Muscle layer of duodenum (tissue), 2 donors: Measurements from ENCODE around the gene ZNF260.

Experiments
- H3K27ac ChIP-seq: one replicate; pipeline ENCODE4 v1.7.0; 2013; ENCODE audit warnings: mild to moderate bottlenecking, low read length
- H3K27me3 ChIP-seq: one replicate; pipeline ENCODE4 v1.7.0; 2013; ENCODE audit warnings: low read depth, mild to moderate bottlenecking, control low read depth, low read length
- H3K36me3 ChIP-seq, 2 donors: one replicate each; pipeline ENCODE4 v1.7.0; 2013; ENCODE audit warnings: low read length in 2 of 2, control low read depth in 1 of 2, mild to moderate bottlenecking in 1 of 2; ENCODE audit not compliant: insufficient read depth in 2 of 2, control insufficient read depth in 1 of 2
- H3K4me1 ChIP-seq, 2 donors: one replicate each; pipeline ENCODE4 v1.7.0; 2013; ENCODE audit warnings: low read length in 2 of 2, mild to moderate bottlenecking in 2 of 2, control low read depth in 1 of 2, moderate library complexity in 1 of 2; ENCODE audit not compliant: insufficient read depth in 2 of 2, control insufficient read depth in 1 of 2
- H3K4me3 ChIP-seq, 2 donors: one replicate each; pipeline ENCODE4 v1.7.0; 2013; ENCODE audit warnings: low read length in 2 of 2, low read depth in 1 of 2, mild to moderate bottlenecking in 1 of 2
- H3K9me3 ChIP-seq, 2 donors: one replicate each; pipeline ENCODE4 v1.7.0; 2013; ENCODE audit warnings: low read length in 2 of 2, control low read depth in 1 of 2, mild to moderate bottlenecking in 1 of 2; ENCODE audit not compliant: control insufficient read depth in 1 of 2
- donor health status: healthy.

The ZNF260 gene

DNA sequence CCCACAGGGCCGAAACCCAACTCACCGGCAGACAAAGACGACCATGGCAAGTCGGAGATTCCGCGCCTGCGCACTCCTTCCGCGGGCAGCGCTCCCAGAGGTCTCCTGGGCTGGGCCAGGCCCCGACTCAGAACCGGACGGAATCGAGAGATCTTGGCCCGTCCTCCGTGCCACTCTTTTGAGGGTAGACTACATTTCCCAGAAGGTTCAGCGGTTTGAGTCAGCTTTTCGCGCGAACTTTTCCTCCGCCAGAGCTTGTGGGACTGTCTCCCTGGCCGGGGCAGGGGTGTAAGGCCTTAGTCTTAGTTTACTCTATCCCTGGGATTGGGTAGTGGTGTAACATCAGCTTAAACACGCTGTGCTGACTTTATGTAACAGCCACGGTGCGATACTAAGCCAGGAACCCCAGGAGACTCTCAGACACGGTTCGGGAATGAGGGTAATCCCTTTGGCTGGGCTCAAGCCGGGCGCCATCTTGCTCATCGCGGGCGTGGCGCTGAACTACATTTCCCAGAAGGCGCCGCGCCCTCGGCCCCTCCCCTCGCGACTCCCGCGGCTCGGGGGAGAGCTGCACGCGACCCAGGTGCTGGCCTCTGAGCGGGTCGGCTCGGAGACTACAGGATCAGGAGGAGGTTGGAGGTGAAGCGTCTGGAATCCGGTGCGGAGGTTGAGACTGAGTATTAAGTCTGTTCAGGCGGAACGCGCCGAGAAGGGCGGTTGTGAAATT is at the start of gene ZNF260:
ZNF260 (minus strand) TSS at position 78 of the 727 bp plus-strand sequence. CDS start 13,033 bp downstream, outside the sequence.
- Histone ChIP-seq H3K4me3 (peak within 1 kb of the TSS; percentile 90 to 94), H3K27ac (peak within 1 kb of the TSS; percentile 97), H3K9me3 (peaks cover under 1 to 21% of the 10 kb centered on the region in 2 donors), H3K36me3 (peaks cover 8 to 15% of the 10 kb centered on the region in 2 donors), H3K27me3 (no peaks in the 10 kb centered on the region), H3K4me1 (peaks cover 3 to 21% of the 10 kb centered on the region in 2 donors)

DNA sequence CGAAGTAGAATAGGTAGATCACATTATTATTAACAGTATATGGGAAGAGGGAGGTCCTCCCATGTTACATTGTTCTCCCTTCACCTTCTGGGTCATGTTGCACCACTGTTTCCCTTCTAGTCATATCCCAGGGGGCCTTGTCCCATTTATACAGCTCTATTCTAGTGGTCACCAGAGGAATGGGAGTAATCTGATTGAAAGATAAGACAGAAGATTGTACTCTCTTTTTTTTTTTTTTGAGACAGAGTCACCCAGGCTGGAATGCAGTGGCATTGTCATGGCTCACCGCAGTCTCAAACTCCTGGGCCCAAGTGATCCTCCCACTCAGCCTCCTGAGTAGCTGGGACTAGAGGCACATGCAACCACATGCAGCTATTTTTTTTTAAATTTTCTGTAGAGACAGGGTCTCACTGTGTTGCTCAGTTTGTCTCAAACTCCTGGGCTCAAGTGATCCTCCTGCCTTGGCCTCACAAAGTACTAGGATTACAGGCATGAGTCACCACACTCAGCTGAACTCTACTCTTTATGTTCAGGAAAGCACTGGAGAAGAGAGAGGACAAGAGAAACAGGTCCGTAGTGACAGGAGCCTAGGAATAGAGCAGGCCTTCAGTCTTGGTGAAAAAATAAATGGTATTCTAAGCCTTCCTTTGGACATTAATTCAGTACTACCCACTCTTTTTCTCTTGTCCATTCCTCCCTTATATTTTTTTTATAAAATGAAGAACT is 49.4 kb upstream of the ZNF260 start:
- Histone ChIP-seq H3K27ac (no peak overlapping the region), H3K4me3 (peak overlapping the region in 1 of 2 donors; percentile 11), H3K9me3 (peaks cover 15 to 19% of the 10 kb centered on the region in 2 donors), H3K27me3 (no peaks in the 10 kb centered on the region), H3K36me3 (peaks cover 24 to 52% of the 10 kb centered on the region in 2 donors), H3K4me1 (peaks cover under 1 to 12% of the 10 kb centered on the region in 2 donors)

DNA sequence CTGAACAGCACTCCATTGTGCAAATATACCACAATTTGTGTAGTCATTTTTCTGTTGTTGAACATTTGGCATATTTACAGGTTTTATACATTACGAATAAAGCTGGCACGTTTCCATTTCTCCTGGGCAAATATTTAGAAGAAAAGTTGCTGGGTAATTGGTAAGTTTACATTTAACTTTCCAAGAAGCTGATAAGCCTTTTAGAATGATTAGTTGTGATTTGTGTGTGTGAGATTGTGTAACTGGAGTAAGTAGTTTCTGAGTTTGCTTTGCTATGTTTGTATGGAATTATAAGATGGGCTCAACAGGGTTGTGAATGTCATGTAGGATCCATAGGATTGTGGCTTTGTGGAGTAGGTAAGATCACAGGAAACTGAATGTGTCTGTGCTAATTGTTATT is 46.7 kb upstream of the ZNF260 start:
- H3K9me3 ChIP-seq, result peaks cover 5 to 17% of the 10 kb centered on the region in 2 donors
- peaks cover 3 to 20% of the 10 kb centered on the region in 2 donors for H3K4me1 ChIP-seq
- H3K27me3 ChIP-seq, result no peaks in the 10 kb centered on the region
- no peak overlapping the region for H3K27ac ChIP-seq
- peaks cover 18 to 43% of the 10 kb centered on the region in 2 donors for H3K36me3 ChIP-seq
- H3K4me3 ChIP-seq, result peak overlapping the region; percentile 91 to 96

DNA sequence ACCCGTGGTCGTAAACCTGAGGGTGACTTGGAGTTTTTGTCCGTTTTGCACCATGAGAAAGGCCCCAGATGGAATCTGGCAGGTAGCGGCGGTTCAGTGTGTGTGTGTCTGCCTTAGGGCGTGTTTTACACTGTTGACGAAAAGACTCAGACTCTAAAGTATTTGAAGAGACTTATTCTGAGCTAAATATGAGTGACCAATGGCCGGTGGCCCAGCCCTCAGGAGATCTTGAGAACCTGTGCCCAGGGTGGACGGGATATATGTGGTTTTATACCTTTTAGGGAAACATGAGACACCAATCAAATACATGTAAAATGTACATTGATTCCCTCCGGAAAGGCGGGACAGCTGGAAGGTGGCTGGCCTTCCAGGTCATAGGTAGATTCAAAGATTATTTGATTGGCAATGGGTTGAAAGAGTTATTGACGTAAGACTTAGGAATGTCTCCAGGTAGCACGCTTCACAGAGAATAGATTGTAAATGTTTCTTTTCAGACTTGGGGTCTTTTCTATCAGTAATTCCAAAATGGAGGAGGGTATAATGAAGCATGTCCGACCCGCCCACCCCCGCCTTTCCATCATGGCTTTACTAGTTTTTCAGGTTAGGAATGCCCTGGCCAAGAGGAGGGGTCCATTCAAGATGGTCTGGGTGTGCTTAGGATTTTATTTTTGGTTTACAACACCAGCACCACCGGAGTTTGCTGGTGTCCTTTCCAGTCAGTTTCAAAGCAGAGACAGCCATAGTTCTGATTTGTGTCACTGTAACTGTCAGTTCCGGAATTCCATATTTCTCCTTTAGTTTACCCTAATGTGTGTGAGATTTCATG is 46.0 kb upstream of the ZNF260 start:
- peak overlapping the region; percentile 91 to 96 for H3K4me3 ChIP-seq
- H3K36me3 ChIP-seq, result peaks cover 14 to 41% of the 10 kb centered on the region in 2 donors
- H3K9me3 ChIP-seq, result peaks cover under 1 to 13% of the 10 kb centered on the region in 2 donors
- H3K4me1 ChIP-seq, result peaks cover 3 to 20% of the 10 kb centered on the region in 2 donors
- H3K27ac ChIP-seq, result peak overlapping the region; percentile 88
- H3K27me3 ChIP-seq, result no peaks in the 10 kb centered on the region

DNA sequence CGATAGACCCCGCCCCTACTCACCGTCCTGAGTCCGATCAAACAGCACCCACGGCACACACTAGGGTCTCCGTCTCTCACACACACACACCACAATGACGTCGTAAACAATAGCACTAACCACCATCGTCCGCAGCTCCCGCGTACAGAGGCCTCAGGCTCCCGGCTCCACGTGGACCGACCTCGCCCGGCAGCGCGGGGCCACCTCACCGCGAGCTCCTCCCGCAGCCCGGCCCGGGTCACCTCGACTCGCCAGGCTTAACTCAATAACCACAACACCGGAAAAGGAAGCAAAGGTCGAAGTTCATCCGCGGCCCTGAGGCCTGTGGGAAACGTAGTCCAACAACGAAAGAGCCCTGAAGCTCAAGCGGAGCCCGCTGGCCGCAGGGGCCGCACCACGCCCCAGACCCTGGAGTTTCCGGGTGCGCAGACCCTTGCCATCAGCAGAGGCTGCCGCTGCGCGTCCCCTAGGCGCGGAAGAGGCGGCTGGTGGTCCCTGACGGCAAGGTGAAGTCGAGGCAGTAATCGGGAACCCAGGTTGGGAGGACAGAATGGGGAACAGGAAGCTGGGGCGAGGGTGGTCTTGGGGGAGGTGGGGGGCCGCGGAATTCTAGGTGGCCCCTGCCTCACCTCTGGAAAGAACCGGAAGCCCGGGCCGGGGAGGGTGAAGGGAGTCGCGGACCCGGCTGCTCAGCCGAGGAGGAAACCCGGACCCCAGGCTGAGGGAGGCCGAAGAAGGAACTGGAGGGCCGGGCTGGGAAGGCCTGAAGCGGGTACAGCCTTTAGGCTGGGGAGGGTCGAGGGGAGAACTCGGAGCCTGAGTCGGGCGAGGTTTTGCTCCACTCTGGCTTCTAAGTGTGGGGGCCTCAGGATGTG is 45.2 kb upstream of the ZNF260 start, which contains the start of gene ZNF529:
ZNF529 (minus strand) TSS at position 273 of the 875 bp plus-strand sequence. CDS start 946 bp downstream, outside the sequence.
- Histone ChIP-seq H3K27me3 (no peaks in the 10 kb centered on the region), H3K9me3 (peaks cover 0 to 14% of the 10 kb centered on the region in 2 donors), H3K4me1 (peaks cover 3 to 20% of the 10 kb centered on the region in 2 donors), H3K4me3 (peak within 1 kb of the TSS; percentile 91 to 96), H3K36me3 (peaks cover 13 to 41% of the 10 kb centered on the region in 2 donors), H3K27ac (peak within 1 kb of the TSS; percentile 88)

DNA sequence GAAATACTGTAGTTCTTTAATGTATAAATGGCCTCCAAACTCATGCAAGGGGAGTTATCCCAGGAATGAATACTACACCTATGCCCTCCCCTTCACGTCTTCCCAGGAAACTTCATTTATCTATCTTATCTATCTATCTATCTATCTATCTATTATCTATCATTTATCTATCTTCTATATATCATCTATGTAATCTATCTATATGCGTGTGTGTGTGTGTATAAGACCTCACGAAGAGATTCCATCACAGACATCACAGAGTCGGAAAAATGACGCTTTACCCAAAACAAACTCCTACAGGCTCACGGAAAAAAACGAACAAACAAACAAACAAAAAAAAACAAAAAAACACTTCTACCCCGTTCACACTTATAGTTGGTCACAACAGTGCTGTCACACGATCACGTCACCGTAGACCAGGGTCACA is 44.5 kb upstream of the ZNF260 start:
- Histone ChIP-seq H3K27me3 (no peaks in the 10 kb centered on the region), H3K36me3 (peaks cover 11 to 45% of the 10 kb centered on the region in 2 donors)

DNA sequence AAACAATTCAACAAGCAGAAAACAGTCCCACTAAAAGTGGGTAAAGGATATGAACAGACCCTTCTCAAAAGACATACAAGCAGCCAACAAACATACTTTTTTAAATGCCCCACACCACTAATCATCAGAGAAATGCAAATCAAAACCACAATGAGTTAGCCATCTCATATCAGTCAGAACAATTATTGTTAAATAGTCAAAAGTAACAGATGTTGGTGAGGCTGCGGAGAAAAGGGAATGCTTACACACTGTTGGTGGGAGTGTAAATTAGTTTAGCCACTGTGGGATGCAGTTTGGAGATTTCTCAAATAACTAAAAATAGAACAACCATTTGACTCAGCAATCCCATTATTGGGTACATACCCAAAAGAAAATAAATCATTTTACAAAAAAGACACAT is 36.3 kb upstream of the ZNF260 start:
- H3K27me3 ChIP-seq, result no peaks in the 10 kb centered on the region
- H3K27ac ChIP-seq, result no peak overlapping the region
- H3K4me3 ChIP-seq, result peak overlapping the region in 1 of 2 donors; percentile 46
- H3K4me1 ChIP-seq, result no peaks in the 10 kb centered on the region
- peaks cover 20 to 74% of the 10 kb centered on the region in 2 donors for H3K9me3 ChIP-seq
- peaks cover 0 to 96% of the 10 kb centered on the region in 2 donors for H3K36me3 ChIP-seq

More for the DNA sequence above, 44.5 kb upstream of the ZNF260 start:
- Histone ChIP-seq H3K4me3 (peak overlapping the region; percentile 91 to 96), H3K27ac (peak overlapping the region; percentile 88), H3K4me1 (peaks cover 3 to 20% of the 10 kb centered on the region in 2 donors), H3K9me3 (peaks cover 0 to 17% of the 10 kb centered on the region in 2 donors)

DNA sequence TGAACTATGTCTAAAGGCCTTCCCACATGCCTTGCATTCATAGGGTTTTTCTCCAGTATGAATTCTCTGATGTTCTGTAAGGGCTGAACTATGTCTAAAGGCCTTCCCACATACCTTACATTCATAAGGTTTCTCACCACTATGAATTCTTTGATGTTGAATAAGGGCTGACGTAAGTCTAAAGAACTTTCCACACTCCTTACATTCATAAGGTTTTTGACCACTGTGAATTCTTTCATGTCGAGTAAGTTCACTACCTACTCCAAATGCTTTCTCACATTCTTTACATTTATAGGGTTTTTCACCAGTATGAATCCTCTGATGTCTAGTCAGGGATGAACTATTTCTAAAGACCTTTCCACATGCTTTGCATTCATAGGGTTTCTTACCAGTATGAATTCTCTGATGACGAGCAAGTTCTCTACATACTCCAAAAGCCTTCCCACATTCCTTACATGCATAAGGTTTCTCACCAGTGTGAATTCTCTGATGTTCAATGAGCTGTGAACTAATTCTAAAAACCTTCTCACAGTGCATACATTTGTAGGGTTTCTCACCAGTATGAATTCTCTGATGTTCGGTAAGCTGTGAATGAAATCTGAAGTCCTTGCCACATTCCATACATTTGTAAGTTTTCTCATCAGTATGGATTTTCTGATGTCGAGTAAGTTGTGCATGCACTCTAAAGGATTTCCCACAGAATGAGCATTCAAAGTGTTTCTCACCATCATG is 19.1 kb upstream of the ZNF260 start:
- Histone ChIP-seq H3K4me3 (peak overlapping the region; percentile 30 to 59), H3K27ac (no peak overlapping the region), H3K27me3 (no peaks in the 10 kb centered on the region), H3K9me3 (peaks cover 91 to 92% of the 10 kb centered on the region in 2 donors), H3K4me1 (no peaks in the 10 kb centered on the region), H3K36me3 (peaks cover 41 to 99% of the 10 kb centered on the region in 2 donors)

DNA sequence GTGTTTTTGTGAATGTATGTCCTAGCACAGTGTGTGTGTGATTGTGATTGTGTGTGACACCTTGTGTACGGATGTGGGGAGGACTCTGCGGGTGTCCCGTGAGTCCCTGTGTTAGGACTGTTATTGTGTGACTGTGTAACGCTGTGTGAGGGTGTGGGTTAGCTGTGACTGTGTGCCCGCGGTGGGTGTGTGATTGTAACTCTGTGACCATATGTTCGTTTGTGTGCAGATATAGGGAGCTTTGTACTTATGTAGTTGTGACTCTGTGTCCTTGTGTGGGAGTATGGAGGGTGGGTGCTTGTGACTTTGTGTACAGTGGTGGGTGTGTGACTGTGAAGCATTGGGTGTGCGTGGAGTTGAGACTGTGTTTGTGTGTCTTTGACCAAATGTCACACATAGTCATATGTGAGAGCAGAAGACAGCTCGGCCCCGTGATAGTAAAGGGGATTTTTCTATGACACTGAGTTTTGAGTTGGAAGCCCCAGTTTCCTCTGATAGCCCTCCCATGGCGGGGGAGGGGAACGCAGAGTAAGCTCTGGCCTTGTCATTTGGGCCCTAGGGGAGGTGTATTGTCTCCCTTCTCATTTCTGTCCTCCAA is 949 bp upstream of the ZNF260 start:
- Histone ChIP-seq H3K9me3 (peaks cover 5 to 26% of the 10 kb centered on the region in 2 donors), H3K4me3 (peak overlapping the region; percentile 90 to 94), H3K36me3 (peaks cover 8 to 20% of the 10 kb centered on the region in 2 donors), H3K27me3 (no peaks in the 10 kb centered on the region), H3K4me1 (peaks cover 3 to 21% of the 10 kb centered on the region in 2 donors), H3K27ac (peak overlapping the region; percentile 97)
